Uterus (tissue), 2 donors: Measurements from ENCODE around the gene TRAPPC12.

Source experiments
- POLR2A ChIP-seq, 2 donors: fragments of 450-650 bp; IDR thresholded peaks; one replicate each; pipeline ENCODE4 v1.6.1; 2016; ENCODE audit warnings: antibody characterized with exemption in 2 of 2, mild to moderate bottlenecking in 1 of 2, moderate library complexity in 1 of 2
- TF ChIP-seq, protein P1 (sequence below), 4 experiments: fragments of 200-600 bp in 2 of 4; fragments of 450-650 bp in 2 of 4; sonication (generic) in 2 of 4; IDR thresholded peaks; one replicate each; pipeline ENCODE4 v1.5.1; 2016 to 2019; ENCODE audit warnings: antibody characterized with exemption in 4 of 4, mild to moderate bottlenecking in 2 of 4, moderate library complexity in 1 of 4

DNA sequence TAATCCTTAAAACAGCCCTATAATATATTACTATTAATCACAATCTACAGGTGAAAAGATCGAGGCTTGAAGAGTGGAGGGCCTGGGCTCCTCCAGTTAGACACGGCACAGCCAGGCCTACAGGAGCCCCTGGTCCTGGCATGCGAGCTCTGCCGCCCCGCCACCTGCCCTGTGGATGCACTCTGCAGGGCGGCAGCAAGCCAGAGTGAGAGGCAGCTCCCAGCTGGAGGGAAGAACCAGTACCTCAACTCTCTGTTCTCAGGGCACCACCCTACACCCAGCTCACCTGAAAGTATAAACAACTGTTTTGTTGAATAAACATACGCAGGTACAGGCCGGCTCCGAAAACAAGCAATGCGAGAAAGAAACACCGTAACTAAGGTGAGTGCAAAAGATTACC, 36.5 kb upstream of the TRAPPC12 start:
- TF ChIP-seq, protein P1, sequence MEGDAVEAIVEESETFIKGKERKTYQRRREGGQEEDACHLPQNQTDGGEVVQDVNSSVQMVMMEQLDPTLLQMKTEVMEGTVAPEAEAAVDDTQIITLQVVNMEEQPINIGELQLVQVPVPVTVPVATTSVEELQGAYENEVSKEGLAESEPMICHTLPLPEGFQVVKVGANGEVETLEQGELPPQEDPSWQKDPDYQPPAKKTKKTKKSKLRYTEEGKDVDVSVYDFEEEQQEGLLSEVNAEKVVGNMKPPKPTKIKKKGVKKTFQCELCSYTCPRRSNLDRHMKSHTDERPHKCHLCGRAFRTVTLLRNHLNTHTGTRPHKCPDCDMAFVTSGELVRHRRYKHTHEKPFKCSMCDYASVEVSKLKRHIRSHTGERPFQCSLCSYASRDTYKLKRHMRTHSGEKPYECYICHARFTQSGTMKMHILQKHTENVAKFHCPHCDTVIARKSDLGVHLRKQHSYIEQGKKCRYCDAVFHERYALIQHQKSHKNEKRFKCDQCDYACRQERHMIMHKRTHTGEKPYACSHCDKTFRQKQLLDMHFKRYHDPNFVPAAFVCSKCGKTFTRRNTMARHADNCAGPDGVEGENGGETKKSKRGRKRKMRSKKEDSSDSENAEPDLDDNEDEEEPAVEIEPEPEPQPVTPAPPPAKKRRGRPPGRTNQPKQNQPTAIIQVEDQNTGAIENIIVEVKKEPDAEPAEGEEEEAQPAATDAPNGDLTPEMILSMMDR (IDR thresholded peaks at IDR 0.05) = no peak
- TF ChIP-seq POLR2A (IDR thresholded peaks at IDR 0.05) = no peak
